ENCODE data around the gene MGME1. TPM values are rescaled to one million over a fixed set of nuclear protein-coding genes. Genes with fewer than 3 reads are reported as not detected.

MGME1 gene
- total RNA-seq, 4 donors from 2014 or later: 5.8 to 12.3 (median 7.3) TPM

- no peak for DNase-seq (ENCODE audit: low spot score)
- ATAC-seq (ENCODE audit: low FRiP score): no peak
- TF ChIP-seq, protein P1, sequence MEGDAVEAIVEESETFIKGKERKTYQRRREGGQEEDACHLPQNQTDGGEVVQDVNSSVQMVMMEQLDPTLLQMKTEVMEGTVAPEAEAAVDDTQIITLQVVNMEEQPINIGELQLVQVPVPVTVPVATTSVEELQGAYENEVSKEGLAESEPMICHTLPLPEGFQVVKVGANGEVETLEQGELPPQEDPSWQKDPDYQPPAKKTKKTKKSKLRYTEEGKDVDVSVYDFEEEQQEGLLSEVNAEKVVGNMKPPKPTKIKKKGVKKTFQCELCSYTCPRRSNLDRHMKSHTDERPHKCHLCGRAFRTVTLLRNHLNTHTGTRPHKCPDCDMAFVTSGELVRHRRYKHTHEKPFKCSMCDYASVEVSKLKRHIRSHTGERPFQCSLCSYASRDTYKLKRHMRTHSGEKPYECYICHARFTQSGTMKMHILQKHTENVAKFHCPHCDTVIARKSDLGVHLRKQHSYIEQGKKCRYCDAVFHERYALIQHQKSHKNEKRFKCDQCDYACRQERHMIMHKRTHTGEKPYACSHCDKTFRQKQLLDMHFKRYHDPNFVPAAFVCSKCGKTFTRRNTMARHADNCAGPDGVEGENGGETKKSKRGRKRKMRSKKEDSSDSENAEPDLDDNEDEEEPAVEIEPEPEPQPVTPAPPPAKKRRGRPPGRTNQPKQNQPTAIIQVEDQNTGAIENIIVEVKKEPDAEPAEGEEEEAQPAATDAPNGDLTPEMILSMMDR (IDR thresholded peaks at IDR 0.05): no peak
These were observed 21.4 kb upstream of the MGME1 start for GRCh38 chr20:17947474-17947815.

- ATAC-seq (ENCODE audit: low FRiP score) (no peak), DNase-seq (ENCODE audit: low spot score) (no peak)
- TF ChIP-seq, protein P1 (IDR thresholded peaks at IDR 0.05): no peak
These were observed 20.4 kb upstream of the MGME1 start for GRCh38 chr20:17948442-17948841.

- TF ChIP-seq, protein P1 (IDR thresholded peaks at IDR 0.05): no peak
- DNase-seq (ENCODE audit: low spot score): no peak
- no peak for ATAC-seq (ENCODE audit: low FRiP score)
These were observed 18.9 kb upstream of the MGME1 start for GRCh38 chr20:17949899-17950298.

DNA sequence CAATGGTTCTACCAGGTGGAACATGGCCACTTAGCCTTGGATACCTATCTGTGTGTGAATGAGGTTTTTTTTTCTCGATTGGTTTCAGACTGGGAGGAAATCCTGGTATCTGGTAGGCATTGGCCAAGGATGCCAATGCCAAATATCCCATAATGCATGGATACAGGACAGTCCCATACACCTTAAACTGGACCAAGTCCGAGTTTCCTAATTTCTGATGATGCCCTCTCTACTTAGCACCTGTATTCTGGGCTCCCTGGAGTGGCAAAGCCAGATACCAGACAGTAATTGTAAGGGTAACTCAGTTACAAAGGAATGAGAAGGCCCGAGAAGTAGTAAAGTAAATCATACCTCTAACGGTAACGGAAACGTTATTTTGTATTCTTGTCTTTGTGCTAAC is 18.1 kb upstream of the MGME1 start:
- TF ChIP-seq, protein P1 (IDR thresholded peaks at IDR 0.05): no peak
- ATAC-seq (ENCODE audit: low FRiP score): no peak
- no peak for DNase-seq (ENCODE audit: low spot score)

DNA sequence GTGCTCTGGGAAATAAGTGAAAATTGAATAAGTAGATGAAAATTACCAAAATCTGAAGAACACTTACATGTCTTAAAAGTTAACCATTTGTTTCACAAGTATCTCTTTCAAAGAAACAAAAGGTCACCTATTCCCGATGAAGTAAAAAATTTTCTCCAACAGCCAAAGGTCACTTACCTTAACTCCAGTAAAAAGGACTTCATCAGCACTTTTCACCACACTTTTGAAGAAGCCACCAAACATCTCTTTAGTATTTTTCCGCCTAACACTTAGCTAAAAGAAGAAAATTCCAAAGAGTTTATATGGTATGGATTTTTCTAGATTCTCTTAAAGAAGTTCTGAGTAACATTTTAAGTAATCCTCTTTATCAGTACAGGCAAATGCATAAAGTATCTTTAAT is 17.5 kb upstream of the MGME1 start:
- ATAC-seq (ENCODE audit: low FRiP score) (no peak), DNase-seq (ENCODE audit: low spot score) (no peak)
- TF ChIP-seq, protein P1 (IDR thresholded peaks at IDR 0.05): no peak

DNA sequence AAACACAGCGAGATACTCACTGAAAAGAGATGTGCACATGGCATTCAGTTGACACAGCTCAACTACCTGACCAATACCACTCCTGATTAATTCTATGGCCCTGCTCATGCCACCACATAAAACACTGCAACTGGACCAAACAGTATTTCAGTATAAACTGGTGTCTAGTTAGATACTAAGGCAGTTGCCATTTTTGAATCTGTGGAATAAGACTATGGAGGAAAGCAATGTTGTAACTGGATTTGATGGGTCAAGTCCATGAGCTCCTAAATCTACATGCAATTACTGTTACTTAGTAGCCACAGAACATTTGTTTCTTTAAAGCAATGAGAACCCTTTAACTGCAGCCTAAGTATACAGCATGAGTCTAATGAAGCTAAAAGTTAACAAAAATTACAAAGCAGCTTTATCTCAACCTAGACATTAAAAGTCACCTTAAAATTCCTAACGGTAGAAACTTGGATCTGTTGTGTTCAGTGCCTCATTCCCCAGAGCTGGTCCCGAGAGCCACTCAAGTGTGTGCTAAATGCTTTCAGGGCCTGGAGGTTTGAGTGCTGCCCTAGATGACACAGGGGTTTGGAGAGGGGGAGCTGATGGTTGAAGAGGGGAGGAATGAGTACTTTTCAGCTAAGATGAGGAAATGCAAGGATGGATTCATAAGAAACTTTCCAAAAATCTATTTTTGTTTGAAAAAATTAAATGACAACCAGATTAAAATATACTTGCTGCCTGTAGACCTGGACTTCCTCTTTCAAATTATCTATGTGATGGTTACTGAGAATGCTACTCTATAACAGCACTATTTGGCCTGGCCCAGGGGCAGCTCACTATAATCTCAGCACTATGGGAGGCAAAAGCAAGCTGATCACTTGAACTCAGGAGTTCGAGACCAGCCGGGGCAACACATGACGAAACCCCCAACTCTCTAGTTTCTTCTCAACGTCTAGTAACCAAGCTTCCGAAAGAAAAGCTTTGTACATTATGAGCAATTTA is 15.8 kb upstream of the MGME1 start:
- ATAC-seq (ENCODE audit: low FRiP score) (no peak), DNase-seq (ENCODE audit: low spot score) (no peak)
- TF ChIP-seq, protein P1 (IDR thresholded peaks at IDR 0.05): no peak

- ATAC-seq (ENCODE audit: low FRiP score): no peak
- DNase-seq (ENCODE audit: low spot score): no peak
- TF ChIP-seq, protein P1 (IDR thresholded peaks at IDR 0.05): no peak
These were observed 14.9 kb upstream of the MGME1 start for GRCh38 chr20:17953935-17954334.

All from omental fat pad (tissue), 4 donors.